Lower leg skin (tissue), 3 donors: Measurements from ENCODE around the gene ODC1.

Experiments
- CTCF ChIP-seq, 3 donors: fragments of 450-650 bp; IDR thresholded peaks; one replicate each; pipeline ENCODE4 v1.5.1; 2016; ENCODE audit warnings: antibody characterized with exemption in 3 of 3, mild to moderate bottlenecking in 3 of 3, moderate library complexity in 2 of 3
- POLR2A ChIP-seq, 2 donors: fragments of 450-650 bp; IDR thresholded peaks; one replicate each; pipeline ENCODE4 v1.6.1; 2016 to 2017; ENCODE audit warnings: antibody characterized with exemption in 2 of 2, mild to moderate bottlenecking in 1 of 2, moderate library complexity in 1 of 2

DNA sequence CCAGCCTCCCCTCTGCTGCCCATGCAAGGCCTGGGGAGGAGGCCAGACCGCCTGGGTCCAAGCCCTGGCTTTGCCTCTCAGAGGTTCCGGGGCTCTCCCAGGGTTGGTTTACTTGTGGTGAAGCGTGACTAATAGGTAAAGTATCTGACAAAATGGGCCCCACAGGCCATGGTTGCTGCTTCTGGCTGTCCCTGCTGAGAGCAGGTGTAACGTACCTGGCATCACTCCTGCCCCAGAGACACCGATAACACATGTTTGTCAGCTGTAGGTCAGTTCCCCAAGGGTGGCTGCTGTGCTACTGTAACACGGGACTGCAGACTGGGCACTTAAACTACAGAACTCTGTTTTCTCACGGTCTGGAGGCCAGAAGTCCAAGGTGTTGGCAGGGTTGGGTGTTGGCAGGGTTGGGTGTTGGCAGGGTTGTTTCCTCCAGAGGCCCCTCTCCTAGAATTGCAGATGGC lies 34.1 kb downstream of the ODC1 start:
- TF ChIP-seq CTCF (IDR thresholded peaks at IDR 0.05) (no peak), POLR2A (IDR thresholded peaks at IDR 0.05) (no peak)
